ENCODE measurements around the gene GPD2.
"Not testable (repeated sequence)": the region's sequence is repeated elsewhere in the genome, so short reads cannot be mapped to it uniquely, and the experiment has no call there.

Gene GPD2

GRCh38 chr2:156476021-156476849 is 40.1 kb downstream of the GPD2 start:
- no peak for DNase-seq

- no peak for DNase-seq
These were observed 40.6 kb downstream of the GPD2 start for GRCh38 chr2:156476850-156477206.

- no peak for DNase-seq
These were observed 44.2 kb downstream of the GPD2 start for GRCh38 chr2:156480376-156480775.

GRCh38 chr2:156481312-156481711 is 45.1 kb downstream of the GPD2 start:
- DNase-seq, result no peak

GRCh38 chr2:156483741-156484173 is 47.6 kb downstream of the GPD2 start:
- DNase-seq, result no peak

GRCh38 chr2:156486147-156486546 is 50.0 kb downstream of the GPD2 start:
- DNase-seq, result no peak

GRCh38 chr2:156486614-156487013 is 50.4 kb downstream of the GPD2 start:
- no peak for DNase-seq

- DNase-seq, result no peak
These were observed 53.0 kb downstream of the GPD2 start for GRCh38 chr2:156489195-156489594.

- DNase-seq, result no peak
These were observed 53.7 kb downstream of the GPD2 start for GRCh38 chr2:156489750-156490465.

GRCh38 chr2:156490466-156490840 is 54.3 kb downstream of the GPD2 start:
- DNase-seq, result no peak

- no peak for DNase-seq
These were observed 55.0 kb downstream of the GPD2 start for GRCh38 chr2:156491176-156491575.

GRCh38 chr2:156492979-156493378 is 56.8 kb downstream of the GPD2 start:
- no peak for DNase-seq

GRCh38 chr2:156495998-156496397 is 59.8 kb downstream of the GPD2 start:
- not testable (repeated sequence) for DNase-seq

- DNase-seq, result peak; percentile 12
These were observed 69.5 kb downstream of the GPD2 start for GRCh38 chr2:156505696-156506095.

- no peak for DNase-seq
These were observed 74.9 kb downstream of the GPD2 start for GRCh38 chr2:156511122-156511521.

- DNase-seq, result no peak
These were observed 75.6 kb downstream of the GPD2 start for GRCh38 chr2:156511803-156512202.

- no peak for DNase-seq
These were observed 76.3 kb downstream of the GPD2 start for GRCh38 chr2:156512451-156512850.

GRCh38 chr2:156513219-156513618 is 77.0 kb downstream of the GPD2 start:
- no peak for DNase-seq

- peak; percentile 55 for DNase-seq
These were observed 81.2 kb downstream of the GPD2 start for GRCh38 chr2:156517419-156517818.

GRCh38 chr2:156518138-156518537 is 82.0 kb downstream of the GPD2 start:
- DNase-seq, result no peak

- peak; percentile 6 for DNase-seq
These were observed 86.8 kb downstream of the GPD2 start for GRCh38 chr2:156522864-156523440.

- DNase-seq, result no peak
These were observed 90.9 kb downstream of the GPD2 start for GRCh38 chr2:156526950-156527636.

- DNase-seq, result not testable (repeated sequence)
These were observed 92.4 kb downstream of the GPD2 start for GRCh38 chr2:156528583-156528982.

All from hematopoietic multipotent progenitor cell treated with erythropoietin and hydrocortisone succinate and interleukin-3 and kit ligand, for 4 days (in vitro differentiated cells).